Activated CD8-positive, alpha-beta memory T cell treated with anti-CD3 and anti-CD28 coated beads, Interleukin-2, amount 50 U/mL, for 48 hours (primary cell): ENCODE data around the gene FBXL20.
"Not testable (repeated sequence)": the region's sequence is repeated elsewhere in the genome, so short reads cannot be mapped to it uniquely, and the experiment has no call there.

Experiments
- DNase-seq: peaks from one replicate; pipeline ENCODE4 v3.0.0-alpha.2; 2020

The FBXL20 gene

GRCh38 chr17:39325528-39326240, 75.7 kb downstream of the FBXL20 start:
- DNase-seq, result no peak

GRCh38 chr17:39318636-39319035, 82.8 kb downstream of the FBXL20 start:
- no peak for DNase-seq

- no peak for DNase-seq
Measured at GRCh38 chr17:39306509-39307212, 94.8 kb downstream of the FBXL20 start.

GRCh38 chr17:39305978-39306377, 95.4 kb downstream of the FBXL20 start:
- no peak for DNase-seq

GRCh38 chr17:39304188-39304587, 97.2 kb downstream of the FBXL20 start:
- DNase-seq, result no peak

GRCh38 chr17:39294060-39294459, 107.4 kb downstream of the FBXL20 start:
- DNase-seq, result no peak

- DNase-seq, result not testable (repeated sequence)
Measured at GRCh38 chr17:39292546-39292945, 108.9 kb downstream of the FBXL20 start.

GRCh38 chr17:39286513-39286912, 114.9 kb downstream of the FBXL20 start:
- DNase-seq, result not testable (repeated sequence)

GRCh38 chr17:39284685-39285084, 116.7 kb downstream of the FBXL20 start:
- no peak for DNase-seq

GRCh38 chr17:39283896-39284295, 117.5 kb downstream of the FBXL20 start:
- DNase-seq, result no peak

GRCh38 chr17:39283098-39283497, 118.3 kb downstream of the FBXL20 start:
- no peak for DNase-seq

- DNase-seq, result no peak
Measured at GRCh38 chr17:39281806-39282205, 119.6 kb downstream of the FBXL20 start.

- not testable (repeated sequence) for DNase-seq
Measured at GRCh38 chr17:39278246-39278645, 123.2 kb downstream of the FBXL20 start.

- DNase-seq, result no peak
Measured at GRCh38 chr17:39277110-39277509, 124.3 kb downstream of the FBXL20 start.

- no peak for DNase-seq
Measured at GRCh38 chr17:39276113-39276512, 125.3 kb downstream of the FBXL20 start.

- DNase-seq, result no peak
Measured at GRCh38 chr17:39271546-39271945, 129.9 kb downstream of the FBXL20 start.

GRCh38 chr17:39270923-39271322, 130.5 kb downstream of the FBXL20 start:
- DNase-seq, result no peak

GRCh38 chr17:39264119-39264518, 137.3 kb downstream of the FBXL20 start:
- no peak for DNase-seq

- DNase-seq, result no peak
Measured at GRCh38 chr17:39261286-39261685, 140.1 kb downstream of the FBXL20 start.

- no peak for DNase-seq
Measured at GRCh38 chr17:39252788-39253460, 148.5 kb downstream of the FBXL20 start.

- DNase-seq, result no peak
Measured at GRCh38 chr17:39251997-39252396, 149.4 kb downstream of the FBXL20 start.

- DNase-seq, result not testable (repeated sequence)
Measured at GRCh38 chr17:39250076-39250475, 151.3 kb downstream of the FBXL20 start.

GRCh38 chr17:39246274-39246673, 155.2 kb downstream of the FBXL20 start:
- DNase-seq, result no peak
